Activated CD4-positive, CD25-positive, alpha-beta regulatory T cell (primary cell): Measurements from ENCODE around the gene DCBLD2.
"Not testable (repeated sequence)": the region's sequence is repeated elsewhere in the genome, so short reads cannot be mapped to it uniquely, and the experiment has no call there.

Experiments used
- DNase-seq, 4 experiments: peaks; one replicate each; lab custom pipeline; 2025; lab: John Stamatoyannopoulos, UW

Gene DCBLD2

GRCh38 chr3:98890965-98891910 lies 10.3 kb downstream of the DCBLD2 start:
- DNase-seq, result no peak

DNA sequence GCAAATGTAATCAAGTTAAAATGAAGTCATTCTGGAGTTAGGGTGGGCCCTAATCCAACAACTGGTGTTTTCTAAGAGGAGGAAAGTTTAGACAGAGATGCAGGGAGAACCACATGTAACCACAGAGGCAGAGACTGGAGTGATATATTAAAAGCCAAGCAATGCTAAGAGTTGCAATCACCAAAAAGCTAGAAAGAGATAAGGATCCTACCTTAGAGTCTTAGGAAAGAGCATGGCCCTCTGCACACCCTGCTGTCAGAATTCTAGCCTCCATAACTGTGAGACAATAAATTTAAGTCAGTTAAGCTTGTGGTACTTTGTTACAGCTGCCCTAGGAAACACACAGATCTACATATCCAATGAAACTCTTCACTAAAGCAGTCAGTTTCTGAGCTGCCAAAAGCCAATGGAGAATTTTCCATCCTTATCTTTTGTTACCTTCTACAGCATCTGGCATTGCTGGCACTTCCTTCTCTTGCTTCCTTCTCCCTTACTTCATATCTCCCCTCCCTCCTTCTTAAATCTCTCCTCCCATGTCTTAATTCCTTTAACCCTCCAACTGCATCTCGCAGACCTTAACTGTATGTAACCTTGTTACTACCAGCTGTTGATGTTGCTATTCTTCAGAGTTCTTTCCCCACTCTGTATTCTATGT lies 11.2 kb downstream of the DCBLD2 start:
- no peak for DNase-seq

- DNase-seq, result no peak
Observed at GRCh38 chr3:98887684-98888083, 13.8 kb downstream of the DCBLD2 start.

- no peak for DNase-seq
Observed at GRCh38 chr3:98886525-98886924, 15.0 kb downstream of the DCBLD2 start.

DNA sequence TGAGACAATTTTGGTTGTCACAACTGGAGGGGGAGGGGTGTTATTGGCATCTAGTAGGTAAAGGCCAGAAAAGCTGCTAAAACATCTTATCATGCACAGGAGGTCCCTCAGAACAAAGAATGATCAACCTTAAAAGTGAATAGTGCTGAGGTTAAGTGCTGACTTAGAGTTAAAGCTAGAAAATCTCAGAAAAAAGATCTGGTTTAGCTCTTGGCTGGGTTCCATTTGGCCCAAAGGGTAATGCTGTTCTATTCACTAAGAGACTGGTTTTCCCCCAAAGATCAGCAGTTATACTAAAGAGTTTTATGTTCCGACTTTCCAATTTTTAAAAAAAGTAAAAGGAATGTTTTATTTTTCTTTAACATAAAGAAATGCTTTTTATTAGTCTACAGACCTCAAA lies 15.6 kb downstream of the DCBLD2 start:
- no peak for DNase-seq

- no peak for DNase-seq
Observed at GRCh38 chr3:98884675-98885371, 16.7 kb downstream of the DCBLD2 start.

GRCh38 chr3:98882614-98883333 lies 18.7 kb downstream of the DCBLD2 start:
- not testable (repeated sequence) for DNase-seq

- DNase-seq, result no peak
Observed at GRCh38 chr3:98877132-98877531, 24.4 kb downstream of the DCBLD2 start.

GRCh38 chr3:98875535-98875934 lies 26.0 kb downstream of the DCBLD2 start:
- DNase-seq, result no peak

DNA sequence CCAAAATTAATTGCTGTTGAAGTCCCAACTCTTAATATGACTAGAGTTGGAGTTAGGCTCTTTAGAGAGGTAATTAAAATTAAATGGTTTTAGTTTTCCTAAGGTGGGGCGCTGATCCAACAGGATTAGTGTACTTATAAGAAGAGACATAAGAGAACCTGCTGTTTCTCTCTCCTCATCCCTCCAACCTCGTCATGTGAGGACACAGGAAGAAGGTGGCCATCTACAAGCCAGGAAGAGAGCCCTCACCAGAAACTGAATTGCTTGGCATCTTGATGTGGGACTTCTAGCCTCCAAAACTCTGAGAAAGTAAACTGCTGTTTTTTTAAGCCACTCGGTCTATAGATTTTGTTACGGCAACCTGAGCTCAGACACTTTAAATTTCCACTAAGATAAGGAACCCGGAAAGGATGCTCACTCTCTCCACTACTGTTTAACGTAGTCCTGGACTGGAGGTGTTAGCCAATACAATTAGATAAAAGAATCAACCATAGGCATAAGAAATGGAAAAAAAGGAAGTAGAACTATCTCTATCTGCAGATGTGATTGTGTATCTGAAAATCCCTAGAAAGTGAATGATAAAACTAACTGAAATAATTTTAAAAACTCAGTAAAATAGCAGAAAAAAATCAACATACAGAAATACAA lies 26.8 kb downstream of the DCBLD2 start:
- no peak for DNase-seq

GRCh38 chr3:98869391-98869790 lies 32.1 kb downstream of the DCBLD2 start:
- DNase-seq, result no peak

GRCh38 chr3:98857971-98858370 lies 43.5 kb downstream of the DCBLD2 start:
- not testable (repeated sequence) for DNase-seq

- not testable (repeated sequence) for DNase-seq
Observed at GRCh38 chr3:98857258-98857657, 44.2 kb downstream of the DCBLD2 start.

DNA sequence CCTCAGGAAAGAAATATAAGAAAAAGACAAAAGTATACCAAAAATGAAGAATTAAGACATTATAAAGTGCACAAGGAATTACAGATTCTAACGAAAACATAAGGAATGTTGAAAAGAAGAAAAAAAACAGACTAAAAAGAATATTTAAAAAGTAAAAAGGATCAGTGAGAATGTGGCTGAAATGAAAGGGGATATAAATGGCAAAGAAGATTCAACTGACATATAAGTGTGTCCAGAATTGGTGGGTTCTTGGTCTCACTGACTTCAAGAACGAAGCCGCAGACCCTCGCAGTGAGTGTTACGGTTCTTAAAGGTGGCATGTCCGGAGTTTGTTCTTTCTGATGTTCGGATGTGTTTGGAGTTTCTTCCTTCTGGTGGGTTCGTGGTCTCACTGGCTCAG lies 44.8 kb downstream of the DCBLD2 start:
- no peak for DNase-seq

- no peak for DNase-seq
Observed at GRCh38 chr3:98855806-98856400, 45.6 kb downstream of the DCBLD2 start.

DNA sequence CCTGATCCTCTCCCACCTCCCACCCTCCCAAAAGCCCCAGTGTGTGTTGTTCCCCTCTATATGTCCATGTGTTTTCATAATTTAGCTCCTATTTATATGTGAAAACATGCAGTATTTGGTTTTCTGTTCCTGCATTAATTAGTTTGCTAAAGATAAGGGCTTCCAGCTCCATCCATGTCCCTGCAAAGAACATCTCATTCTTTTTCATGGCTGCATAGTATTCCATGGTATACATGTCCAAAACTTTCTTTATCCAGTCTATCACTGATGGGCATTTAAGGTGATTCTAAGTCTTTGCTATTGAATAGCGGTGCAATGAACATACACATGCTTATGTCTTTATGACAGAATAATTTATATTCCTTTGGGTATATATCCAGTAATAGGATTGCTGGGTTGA lies 53.4 kb downstream of the DCBLD2 start:
- DNase-seq, result no peak

DNA sequence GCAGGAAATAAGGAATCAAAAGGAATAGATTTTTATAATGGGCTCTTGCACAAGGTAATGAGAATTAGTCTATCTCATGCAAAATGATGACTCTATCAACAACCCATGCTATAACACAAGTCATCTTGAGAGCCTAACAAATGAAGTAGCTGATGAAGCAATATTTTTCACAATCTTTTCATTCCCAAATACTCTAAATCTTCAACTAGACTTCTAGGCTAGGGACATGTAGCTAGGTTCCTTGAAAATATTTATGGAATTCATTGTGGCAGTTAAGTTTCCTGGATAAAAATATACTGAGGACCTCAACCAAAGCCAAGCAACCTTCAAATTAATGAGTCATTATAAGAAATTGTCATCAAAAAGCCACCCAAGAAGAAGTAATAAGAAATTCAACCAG lies 55.4 kb downstream of the DCBLD2 start:
- no peak for DNase-seq

DNA sequence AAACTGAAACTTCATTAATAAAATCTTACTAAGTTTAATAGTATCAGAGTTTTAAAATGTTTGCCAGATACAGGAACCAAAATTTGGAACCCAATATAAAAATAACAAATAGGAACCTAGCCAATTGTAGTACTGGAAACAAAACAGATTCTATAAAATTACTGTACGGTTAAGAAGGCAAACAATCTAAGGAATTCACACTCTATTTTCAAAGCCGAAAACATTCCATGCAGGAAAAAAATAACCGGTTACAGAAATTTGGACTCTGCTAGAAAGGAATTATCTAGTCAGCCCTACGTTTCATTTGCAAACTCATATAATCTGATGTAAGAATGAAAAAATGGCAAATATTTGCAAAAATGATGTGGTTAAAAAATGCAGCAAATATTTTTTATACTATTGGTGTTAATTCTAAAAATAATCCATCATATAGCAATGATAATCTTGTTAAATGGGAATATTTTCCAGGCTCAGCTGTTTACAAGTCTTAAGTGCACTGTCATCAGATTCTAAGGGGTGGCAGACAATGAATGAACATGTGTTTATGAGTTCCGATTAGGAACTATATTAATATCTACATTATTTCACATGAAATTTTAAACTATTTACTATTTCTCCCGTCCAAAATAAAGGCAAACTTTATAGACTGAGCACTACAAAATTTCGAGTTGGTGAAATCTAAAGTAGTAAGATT lies 58.1 kb downstream of the DCBLD2 start:
- no peak for DNase-seq

DNA sequence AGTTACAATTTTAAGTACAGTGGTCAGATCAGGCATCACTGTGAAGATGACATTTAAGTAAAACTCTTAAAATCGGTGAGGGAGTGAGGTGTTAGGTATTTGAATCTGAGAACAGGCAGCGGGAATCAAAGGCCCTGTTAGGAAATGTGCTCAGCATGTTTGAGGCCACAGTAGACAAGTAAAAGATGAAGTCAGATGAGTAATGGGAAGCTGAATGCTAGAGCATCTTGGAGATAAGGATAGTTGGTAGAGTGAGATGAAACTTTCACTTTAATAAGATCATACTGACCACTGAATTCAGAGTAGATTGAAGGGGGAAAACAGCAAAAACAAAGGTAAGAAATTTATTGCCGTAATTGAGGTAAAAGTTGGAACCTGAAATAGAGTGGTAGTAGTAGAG lies 61.6 kb downstream of the DCBLD2 start:
- DNase-seq, result no peak

GRCh38 chr3:98831060-98831459 lies 70.4 kb downstream of the DCBLD2 start:
- not testable (repeated sequence) for DNase-seq
